HG02840 (cell line): Measurements from ENCODE around the gene POU2AF3.

Experiments used
- ATAC-seq: cut with Tn5 transposase; IDR thresholded peaks from one replicate; pipeline ENCODE4 v1.9.1; 2021; ENCODE audit warnings: mild to moderate bottlenecking, moderate library complexity, moderate number of reproducible peaks; ENCODE audit not compliant: unreplicated experiment, low FRiP score

POU2AF3 gene

DNA sequence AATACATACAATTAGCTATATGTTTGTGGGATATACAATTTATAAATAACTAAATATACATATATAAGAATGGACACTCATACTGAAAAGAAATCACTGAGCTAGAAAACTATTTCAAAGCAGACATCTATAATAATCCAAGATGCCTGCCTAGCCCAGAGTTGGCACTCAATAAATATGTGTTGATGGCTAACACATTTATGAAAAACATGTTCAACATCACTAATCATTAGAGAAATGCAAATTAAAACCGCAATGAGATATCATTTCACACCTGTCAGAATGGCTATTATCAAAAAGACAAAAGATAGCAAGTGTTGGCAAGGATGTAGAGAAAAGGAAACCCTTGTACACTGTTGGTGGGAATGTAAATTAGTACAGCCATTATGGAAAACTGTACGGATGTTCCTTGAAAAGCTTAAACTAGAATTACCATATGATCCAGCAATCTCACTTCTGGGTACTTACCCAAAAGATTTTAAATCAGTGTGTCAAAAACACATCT is 50.9 kb downstream of the POU2AF3 start:
- ATAC-seq, result no peak

GRCh38 chr11:111350811-111351210 is 52.5 kb downstream of the POU2AF3 start:
- ATAC-seq, result no peak

DNA sequence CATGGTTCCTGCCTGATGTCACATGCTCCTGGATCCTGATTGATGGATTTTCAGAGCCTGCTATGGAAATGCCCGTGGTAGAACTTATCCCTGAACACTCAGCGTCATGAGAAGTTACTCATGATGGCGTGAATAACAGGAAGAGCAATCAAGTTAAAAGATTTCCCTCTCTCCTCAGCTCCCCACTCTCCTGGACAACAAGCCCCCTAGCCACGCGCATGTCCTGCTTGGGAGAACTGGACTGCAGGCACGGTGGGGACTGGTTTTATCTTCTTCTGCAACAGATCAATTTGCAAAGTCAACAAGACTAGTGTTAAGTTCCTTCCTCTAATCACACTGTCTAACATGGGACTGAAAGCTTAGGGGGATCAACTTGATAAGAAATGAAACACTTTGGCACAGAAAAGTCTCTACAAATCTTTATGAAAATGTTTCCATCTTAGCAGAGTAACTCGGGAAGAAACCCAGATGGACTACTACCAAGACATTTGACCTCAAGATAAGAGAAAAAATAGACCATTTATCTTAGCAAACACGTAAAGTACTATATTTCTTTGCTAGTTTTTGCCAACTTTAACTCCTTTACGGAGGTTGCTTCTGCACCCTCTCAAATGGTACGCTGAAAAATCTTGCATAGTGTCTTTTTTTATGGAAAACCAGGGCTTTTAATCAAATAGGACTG is 53.2 kb downstream of the POU2AF3 start:
- no peak for ATAC-seq

DNA sequence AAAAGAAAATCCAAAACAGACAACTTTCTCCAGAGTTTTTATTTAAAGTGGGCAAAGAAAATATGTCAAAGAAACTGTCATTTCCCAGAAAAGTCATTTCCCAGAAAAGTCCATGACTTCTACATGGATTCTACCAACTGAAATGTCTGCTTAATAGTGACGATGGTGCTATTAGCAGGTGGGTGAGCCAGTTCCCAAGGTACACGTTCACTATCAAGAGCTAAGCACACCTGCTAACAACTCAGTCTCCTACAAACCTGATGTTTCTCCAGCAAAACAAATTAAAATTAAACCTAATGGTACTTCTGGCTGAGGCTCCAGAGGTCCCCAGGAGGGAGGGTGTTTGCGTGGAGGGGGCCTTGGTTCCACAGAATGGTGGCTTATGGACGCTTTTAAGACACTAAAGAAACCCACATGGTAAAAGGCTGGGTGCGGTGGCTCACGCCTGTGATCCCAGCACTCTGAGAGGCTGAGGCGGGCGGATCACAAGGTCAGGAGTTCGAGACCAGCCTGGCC is 53.9 kb downstream of the POU2AF3 start:
- no peak for ATAC-seq

DNA sequence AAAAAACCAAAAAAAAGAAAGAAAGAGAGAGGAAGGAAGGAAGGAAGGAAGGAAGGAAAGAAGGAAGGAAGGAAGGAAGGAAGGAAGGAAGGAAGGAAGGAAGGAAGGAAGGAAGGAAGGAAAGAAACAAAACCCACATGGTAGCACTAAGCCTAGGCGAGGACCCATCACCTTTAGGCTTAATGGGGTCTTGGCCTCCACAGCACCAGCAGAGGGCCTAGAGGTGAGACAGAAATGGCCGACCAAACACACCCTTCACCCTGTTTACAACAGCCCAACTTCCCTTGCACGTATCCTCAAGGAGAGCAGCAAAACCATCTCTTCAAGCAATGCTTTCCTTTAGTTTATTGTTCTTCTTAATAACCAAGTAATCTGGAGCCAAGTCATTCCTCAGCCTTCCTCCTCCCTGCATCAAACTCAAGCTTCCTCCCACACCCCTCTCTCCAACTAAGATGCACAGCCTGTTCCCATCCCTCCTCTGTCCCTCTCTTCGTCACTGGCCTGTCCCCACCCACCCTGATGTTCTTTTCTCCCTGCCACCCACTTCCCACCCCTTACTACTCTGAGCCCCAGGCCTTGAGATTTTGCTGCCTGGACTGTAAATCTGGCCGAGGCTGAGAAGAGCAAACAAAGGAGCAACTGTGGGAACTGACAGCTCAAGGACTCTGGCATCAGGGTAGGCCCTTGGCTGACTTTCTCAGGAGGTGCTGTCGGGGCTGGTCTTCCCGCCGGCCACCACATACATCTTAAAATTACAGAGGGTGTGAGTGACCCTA is 54.8 kb downstream of the POU2AF3 start:
- ATAC-seq, result no peak

DNA sequence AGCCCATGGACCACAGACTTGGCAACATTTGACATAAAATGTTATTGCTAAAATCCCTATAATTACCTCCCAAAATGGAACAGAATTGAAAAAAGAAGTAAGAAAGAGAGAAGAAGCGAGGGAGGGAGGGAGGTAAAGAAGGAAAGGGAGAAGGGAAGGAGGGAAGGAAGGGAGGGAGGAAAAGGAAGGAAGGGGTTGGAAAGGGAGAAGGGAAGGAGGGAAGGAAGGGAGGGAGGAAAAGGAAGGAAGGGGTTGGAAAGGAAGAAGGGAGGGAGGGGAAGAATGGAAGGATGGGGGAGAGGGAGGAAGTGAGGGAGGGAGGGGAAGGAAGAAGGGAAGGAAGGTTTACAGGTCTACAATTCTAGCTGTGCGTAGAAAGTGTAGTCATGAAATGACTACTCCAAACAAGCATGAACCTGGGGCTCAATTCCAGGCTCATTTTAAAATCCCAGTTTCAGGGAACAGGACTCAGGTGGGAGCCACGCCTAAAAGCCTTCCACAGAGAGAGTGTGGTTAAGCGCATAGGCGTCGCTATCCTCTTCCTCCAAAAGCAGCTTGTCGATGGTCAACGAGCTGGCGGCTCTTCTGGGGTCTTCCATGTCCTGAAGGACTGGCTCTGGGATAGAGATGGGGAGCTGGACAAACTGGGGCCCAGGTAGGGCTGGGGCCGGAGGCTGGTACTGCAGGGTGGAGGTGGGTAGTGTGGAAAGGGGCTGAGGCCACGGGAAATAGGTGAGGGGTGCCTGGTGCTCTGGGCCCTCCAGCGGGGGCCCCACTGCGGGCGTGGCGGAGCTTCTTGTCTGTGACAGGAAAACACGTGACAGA is 55.6 kb downstream of the POU2AF3 start:
- no peak for ATAC-seq

DNA sequence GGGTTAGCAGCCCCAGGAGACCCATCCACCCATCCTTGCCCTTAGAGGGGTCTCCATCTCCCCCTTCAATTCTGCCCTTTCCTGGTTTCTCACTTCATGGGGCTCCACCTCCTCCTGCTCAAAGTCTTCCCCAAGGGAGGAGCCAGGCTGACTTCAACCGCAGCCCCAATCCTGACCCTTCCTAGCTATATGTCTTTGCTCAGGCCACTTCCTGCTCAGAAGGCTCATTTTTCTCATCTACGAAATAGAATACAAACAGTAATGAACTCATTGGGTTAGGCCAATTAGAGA is 56.2 kb downstream of the POU2AF3 start:
- no peak for ATAC-seq

DNA sequence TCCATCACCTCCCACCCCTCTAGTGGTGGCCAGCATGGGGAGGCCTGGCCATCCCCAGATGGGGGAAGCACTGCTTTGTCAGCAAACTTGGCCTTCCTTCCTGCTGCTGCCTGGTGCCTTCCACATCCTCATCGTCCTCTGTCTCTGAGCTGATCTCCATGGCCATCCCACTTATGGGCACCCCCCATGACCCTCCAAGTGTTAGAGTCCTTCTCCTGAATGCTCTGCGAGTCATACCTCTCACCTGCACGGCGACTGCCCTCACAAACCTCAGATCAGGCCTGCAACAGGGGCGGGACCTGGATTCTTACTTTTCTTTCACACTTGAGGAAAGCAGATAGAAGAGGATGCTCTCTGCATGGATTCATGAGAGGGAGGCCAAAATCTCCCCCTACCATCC is 56.8 kb downstream of the POU2AF3 start:
- ATAC-seq, result no peak

DNA sequence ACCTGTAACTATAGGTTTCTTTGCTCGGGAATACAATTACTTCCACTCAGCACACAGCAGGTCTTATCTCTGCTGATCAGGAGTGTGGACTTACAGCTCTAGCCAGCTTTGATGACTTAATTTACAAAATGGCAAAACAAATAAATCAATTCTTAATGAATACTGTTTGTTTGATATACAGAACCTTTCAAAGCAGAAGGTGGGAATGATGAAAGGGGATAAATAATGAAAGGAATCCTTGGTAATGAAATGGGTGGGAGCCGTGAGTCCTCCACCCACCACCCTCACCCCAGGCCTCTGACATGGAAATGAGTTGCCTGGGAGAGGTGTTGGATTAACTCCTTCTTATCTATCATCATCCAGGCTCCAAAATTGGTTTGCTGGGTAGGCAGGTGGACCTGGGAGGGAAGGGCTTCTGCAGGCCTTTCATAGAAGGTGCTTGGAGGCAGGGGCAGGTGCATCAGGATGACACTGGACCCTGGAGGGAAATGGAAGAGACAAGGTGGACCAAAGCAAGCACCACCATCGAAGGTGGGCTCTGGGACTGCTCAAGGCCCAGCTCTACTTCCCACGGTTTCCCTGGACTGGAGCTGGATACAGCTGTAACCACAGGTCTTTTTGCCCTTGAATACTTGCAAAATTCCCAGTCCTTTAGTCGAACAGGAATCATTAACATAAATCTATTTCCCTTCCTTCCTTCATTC is 57.8 kb downstream of the POU2AF3 start:
- ATAC-seq, result no peak

DNA sequence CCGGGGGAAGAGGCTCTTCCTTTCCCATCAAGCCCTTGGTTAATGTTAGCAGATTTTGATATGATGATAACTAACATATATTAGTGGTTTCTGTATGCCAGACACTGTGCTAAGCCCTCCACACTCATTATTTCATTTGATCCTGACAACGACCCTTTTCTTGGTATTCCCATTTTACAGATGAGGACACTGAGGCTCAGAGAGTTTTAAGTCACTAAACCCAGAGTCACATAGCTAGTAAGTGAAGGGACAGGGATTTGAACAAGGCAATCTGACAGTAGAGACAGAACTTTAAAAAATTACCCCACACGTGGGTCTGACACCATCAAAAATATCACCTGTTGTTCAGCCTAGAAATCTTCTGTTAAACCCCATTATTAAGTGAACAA is 58.3 kb downstream of the POU2AF3 start:
- ATAC-seq, result no peak

DNA sequence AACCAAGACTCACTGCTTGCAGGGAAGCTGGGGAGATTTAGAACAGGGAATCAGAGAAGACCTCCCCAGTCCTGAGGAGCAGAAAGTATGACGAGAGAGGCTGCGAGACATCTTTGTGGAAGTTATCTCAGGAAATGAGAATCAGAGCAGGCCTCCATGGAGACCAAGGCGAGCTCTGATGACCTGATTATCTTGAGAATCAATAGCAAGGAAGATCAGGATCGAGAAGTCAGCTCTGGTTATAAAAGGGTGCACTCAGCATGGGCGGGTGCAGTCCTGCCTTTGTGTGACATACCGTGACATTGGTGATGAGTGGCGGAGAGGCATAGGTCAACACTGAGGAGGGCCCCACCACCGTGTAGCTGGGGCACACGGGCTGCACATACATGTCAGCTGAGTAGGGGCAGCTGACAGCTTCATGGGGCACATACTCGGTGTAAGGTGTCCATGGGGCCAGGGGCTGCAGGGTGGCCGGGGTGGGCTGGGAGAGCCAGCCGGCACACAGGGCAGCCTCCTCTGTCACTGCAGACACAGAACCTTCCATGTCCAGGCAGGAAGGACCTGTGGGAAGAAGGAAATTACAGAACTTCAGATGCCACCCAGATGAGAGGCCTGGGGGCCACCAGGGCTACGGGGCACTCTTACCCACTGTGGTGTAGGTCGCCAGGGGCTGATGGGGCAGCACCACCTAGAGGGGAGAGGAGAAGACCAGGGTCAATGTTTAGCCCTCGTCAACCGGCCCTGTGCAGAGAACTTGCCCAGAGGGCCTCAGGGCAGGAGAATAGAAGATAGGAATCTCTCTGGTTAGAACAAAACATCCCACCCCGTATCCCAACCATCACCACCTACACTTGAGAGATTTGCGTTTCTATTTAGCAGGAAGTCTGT is 59.0 kb downstream of the POU2AF3 start:
- ATAC-seq, result no peak
